GM12874 (cell line): ENCODE measurements around the gene DGLUCY.

Experiments used
- TF ChIP-seq, protein P1 (sequence below): IDR thresholded peaks from 2 replicates; pipeline ENCODE4 v1.5.1; 2011; ENCODE audit warnings: low read depth, mild to moderate bottlenecking, control low read depth, low read length, moderate library complexity; ENCODE audit not compliant: insufficient read depth

Gene DGLUCY

DNA sequence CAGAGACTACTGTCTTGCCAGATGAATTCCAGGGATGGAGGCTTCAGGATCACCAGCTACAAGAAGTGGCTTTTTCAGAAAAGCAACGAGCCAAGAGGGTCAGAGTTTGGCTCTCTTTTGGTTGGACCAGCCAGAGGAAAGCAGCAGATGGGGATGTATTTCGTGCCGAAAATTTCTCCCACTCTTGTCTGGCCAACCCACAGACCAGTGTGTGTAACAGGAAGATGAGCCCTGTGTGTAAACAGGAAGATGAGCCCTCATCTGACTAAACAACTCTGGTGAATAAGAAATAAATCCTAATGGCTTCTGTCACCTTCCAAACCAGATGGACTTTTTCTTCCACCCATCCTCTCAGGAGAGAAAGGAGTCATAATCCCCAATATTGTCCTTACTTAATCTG lies 117.6 kb downstream of the DGLUCY start:
- TF ChIP-seq, protein P1, sequence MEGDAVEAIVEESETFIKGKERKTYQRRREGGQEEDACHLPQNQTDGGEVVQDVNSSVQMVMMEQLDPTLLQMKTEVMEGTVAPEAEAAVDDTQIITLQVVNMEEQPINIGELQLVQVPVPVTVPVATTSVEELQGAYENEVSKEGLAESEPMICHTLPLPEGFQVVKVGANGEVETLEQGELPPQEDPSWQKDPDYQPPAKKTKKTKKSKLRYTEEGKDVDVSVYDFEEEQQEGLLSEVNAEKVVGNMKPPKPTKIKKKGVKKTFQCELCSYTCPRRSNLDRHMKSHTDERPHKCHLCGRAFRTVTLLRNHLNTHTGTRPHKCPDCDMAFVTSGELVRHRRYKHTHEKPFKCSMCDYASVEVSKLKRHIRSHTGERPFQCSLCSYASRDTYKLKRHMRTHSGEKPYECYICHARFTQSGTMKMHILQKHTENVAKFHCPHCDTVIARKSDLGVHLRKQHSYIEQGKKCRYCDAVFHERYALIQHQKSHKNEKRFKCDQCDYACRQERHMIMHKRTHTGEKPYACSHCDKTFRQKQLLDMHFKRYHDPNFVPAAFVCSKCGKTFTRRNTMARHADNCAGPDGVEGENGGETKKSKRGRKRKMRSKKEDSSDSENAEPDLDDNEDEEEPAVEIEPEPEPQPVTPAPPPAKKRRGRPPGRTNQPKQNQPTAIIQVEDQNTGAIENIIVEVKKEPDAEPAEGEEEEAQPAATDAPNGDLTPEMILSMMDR, result no peak

DNA sequence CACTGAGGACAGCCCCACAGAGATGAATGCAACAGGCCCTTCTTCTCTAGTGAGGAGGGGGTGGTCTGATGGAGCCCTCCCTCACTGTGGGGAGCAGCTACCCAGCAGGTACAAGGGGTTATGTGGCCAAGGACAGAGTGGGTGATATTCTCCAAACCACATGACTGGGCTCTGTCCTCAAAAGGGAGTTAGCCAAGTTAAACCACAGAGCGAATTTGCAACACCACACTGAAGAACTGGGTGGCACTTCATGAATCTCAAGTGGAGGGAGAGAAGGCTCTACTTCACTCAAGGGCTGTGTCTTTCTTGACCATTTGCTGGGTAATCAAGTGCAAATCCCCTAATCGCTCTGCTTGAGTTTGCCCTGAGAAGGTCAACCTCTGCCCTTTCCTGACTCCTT lies 118.2 kb downstream of the DGLUCY start:
- TF ChIP-seq, protein P1, result no peak

DNA sequence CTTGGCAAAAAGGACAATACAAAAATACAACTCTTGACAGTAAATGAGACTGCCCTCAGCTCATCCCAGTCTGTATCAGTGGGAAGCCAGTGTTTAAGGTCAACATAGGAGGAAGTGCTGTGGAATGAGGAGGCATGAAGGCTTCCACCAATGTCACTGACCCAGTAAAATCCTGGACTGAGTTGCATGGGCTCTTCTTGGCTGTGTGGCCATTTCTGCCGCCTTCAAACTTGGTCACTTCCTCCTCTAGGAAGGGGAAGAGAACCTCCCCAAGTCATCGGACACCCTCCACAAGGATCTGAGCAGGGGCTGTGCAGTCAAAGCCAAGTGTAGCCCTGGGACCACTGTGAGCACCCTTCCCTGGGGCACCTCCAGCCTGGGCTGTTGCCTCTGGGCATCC lies 118.7 kb downstream of the DGLUCY start:
- TF ChIP-seq, protein P1, result no peak

DNA sequence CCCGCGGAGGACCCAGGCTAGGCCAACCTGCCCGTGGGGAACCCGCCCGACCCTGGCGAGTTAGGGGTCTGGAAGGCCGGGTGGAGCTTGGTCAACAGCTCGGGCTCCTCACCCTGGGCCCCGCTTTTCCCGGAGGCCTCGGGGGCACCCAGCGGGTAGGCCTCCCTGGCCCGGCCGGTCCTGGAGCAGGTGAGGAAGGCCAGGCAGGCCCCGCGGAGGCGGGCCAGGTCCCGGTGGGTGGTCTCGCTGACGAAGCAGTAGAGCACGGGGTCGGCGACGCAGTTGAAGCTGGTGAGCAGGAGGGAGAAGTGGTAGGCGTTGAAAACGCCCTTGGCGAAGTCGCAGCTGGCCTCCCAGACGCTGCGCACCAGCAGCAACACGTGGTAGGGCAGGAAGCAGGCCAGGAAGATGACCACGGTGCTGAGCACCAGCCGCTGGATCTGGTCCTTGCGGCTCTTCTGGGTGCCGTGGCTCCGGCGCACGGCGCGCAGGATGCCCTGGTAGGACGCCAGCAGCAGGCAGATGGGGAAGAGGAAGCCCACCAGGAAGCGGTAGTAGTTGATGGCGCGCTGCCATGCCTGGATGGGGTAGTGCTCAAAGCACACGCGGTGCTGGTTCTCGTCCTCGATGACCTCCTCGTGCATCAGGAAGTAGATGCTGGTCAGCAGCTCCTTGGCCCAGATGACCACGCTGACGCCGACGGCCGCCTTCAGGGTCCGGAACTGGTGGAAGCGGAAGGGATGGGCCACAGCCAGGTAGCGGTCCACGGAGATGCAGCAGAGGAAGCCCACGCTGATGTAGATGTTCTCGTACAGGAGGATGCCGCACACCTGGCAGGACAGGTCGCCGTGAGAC lies 120.3 kb downstream of the DGLUCY start:
- TF ChIP-seq, protein P1, result no peak

DNA sequence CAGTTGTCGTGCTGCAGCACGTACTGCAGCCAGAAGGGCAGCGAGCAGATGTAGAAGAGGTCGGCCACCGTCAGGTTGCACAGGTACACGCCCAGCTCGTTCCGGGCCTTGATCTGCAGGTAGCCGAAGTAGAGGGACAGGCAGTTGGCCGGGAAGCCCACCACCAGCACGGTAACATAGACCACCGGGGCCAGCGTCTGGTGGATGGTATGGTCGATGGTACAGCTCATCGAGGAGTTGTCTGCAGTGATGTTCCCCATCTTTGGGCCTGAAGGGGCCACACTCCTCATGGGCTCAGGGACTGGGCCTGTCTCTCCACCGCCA lies 120.9 kb downstream of the DGLUCY start:
- TF ChIP-seq, protein P1, result no peak

DNA sequence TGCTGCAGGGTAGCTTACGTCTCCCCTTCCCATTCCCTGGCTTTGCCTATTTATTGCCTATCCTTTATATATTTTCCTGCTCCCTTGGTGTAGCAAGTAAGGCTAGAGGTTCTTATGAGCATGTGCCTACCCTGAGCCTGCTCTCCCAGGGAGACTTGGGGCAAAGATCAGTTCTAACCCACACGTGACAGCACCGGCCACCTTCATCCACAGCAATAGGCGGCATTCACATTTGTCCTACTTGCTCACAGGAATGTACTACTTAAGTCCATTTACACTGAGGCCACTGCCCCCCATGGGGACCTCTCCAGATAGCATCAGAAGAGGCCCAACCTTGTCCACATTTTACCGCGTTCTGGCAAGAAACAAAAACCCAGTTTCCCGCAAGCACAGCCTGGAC lies 122.0 kb downstream of the DGLUCY start:
- TF ChIP-seq, protein P1, result no peak

DNA sequence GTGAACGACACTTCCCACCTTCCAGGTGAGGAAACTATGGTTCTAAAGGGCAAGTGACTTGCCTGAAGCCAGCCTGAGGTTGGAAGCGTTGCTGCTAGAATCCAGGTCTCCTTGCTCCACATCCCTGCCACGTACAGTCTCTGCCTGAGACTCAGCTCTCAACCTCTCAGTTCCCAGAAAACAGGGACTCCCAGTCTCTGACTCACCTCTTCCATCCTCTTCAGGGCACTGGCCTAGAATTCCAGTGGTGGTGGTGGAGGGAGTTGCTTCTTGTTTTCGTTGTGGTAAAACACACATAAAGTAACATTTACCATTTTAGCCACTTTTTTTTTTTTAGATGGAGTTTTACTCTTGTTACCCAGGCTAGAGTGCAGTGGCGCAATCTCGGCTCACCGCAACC lies 123.3 kb downstream of the DGLUCY start:
- TF ChIP-seq, protein P1, result no peak

DNA sequence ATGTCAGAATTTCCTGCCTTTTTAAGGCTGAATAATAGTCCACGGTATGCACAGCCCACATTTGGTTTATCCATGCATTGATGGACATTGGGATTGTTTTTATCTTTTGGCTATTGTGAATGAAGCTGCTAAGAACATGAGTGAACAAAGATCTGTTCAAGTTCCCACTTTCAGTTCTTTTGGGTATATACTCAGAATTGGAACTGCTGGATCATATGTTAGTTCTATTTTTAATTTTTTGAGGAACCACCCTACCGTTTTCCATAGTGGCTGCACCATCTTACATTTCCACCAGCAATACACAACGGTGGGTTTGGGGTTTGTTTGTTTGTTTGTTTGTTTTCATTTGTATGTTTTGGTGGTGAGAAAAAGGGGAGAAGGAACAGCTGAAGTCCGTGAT lies 124.2 kb downstream of the DGLUCY start:
- TF ChIP-seq, protein P1, result no peak
